ENCODE data around the gene COL4A5. TPM values are rescaled to one million over a fixed set of nuclear protein-coding genes. Genes with fewer than 3 reads are reported as not detected.
A peak's percentile ranks its signal among the peaks of the same experiment; 100 is the strongest.
"Not testable (repeated sequence)": the region's sequence is repeated elsewhere in the genome, so short reads cannot be mapped to it uniquely, and the experiment has no call there.

Gene COL4A5
- 43.1 TPM for polyA plus RNA-seq
- long read RNA-seq, donor 1, partial matches to known transcripts: 0 of 1 reads
- long read RNA-seq, donor 1, other reads (novel, unspliced or antisense): 0 of 1 reads
- long read RNA-seq, donor 2, transcript COL4A5-212 (1 exons, 3,915 nt): major isoform, 5 of 16 reads
- long read RNA-seq, donor 2, partial matches to known transcripts: 9 of 16 reads
- long read RNA-seq, donor 2, other reads (novel, unspliced or antisense): 0 of 16 reads
- long read RNA-seq, donor 3, transcript COL4A5-212 (1 exons, 3,915 nt): major isoform, 6 of 6 reads
- long read RNA-seq, donor 3, partial matches to known transcripts: 0 of 6 reads
- long read RNA-seq, donor 3, other reads (novel, unspliced or antisense): 0 of 6 reads
- long read RNA-seq, donor 4: 0 reads
- long read RNA-seq, donor 5, partial matches to known transcripts: 0 of 2 reads
- long read RNA-seq, donor 5, other reads (novel, unspliced or antisense): 0 of 2 reads
- long read RNA-seq, donor 6, transcript COL4A5-212 (1 exons, 3,915 nt): major isoform, 15 of 15 reads
- long read RNA-seq, donor 6, partial matches to known transcripts: 0 of 15 reads
- long read RNA-seq, donor 6, other reads (novel, unspliced or antisense): 0 of 15 reads
- long read RNA-seq, donor 7, partial matches to known transcripts: 0 of 5 reads
- long read RNA-seq, donor 7, other reads (novel, unspliced or antisense): 0 of 5 reads
- long read RNA-seq, donor 8, full-length matches to known transcripts: 12 of 18 reads
- long read RNA-seq, donor 8, partial matches to known transcripts: 6 of 18 reads
- long read RNA-seq, donor 8, other reads (novel, unspliced or antisense): 0 of 18 reads
- long read RNA-seq, donor 9, transcript COL4A5-212 (1 exons, 3,915 nt): major isoform, 8 of 14 reads
- long read RNA-seq, donor 9, partial matches to known transcripts: 6 of 14 reads
- long read RNA-seq, donor 9, other reads (novel, unspliced or antisense): 0 of 14 reads
- long read RNA-seq, donor 10, transcript COL4A5-212 (1 exons, 3,915 nt): major isoform, 8 of 10 reads
- long read RNA-seq, donor 10, partial matches to known transcripts: 0 of 10 reads
- long read RNA-seq, donor 10, other reads (novel, unspliced or antisense): 0 of 10 reads
- long read RNA-seq, donor 11, partial matches to known transcripts: 0 of 3 reads
- long read RNA-seq, donor 11, other reads (novel, unspliced or antisense): 0 of 3 reads

GRCh38 chrX:108439426-108439942, at the start of gene COL4A5:
COL4A5 (plus strand) TSS chrX:108439838; CDS start chrX:108440126, 288 bp downstream.
- peak; percentile 24 to 77 for DNase-seq
- WGBS (ENCODE audit: insufficient coverage, low lambda C conversion rate): no CpG with 5 or more reads among the region's 13 CpGs
- H3K27me3 ChIP-seq (ENCODE audit: control insufficient read depth, insufficient read depth, low read length): peaks cover 5% of the 10 kb centered on the region
- peak within 1 kb of the TSS; percentile 30 for H3K27ac ChIP-seq (ENCODE audit: low read length)
- no peaks in the 10 kb centered on the region for H3K4me1 ChIP-seq (ENCODE audit: control insufficient read depth, insufficient read depth, low read length)
- no peaks in the 10 kb centered on the region for H3K9me3 ChIP-seq (ENCODE audit: control insufficient read depth, low read depth, low read length)
- H3K4me3 ChIP-seq (ENCODE audit: low read length): peak within 1 kb of the TSS; percentile 60
- no peaks in the 10 kb centered on the region for H3K36me3 ChIP-seq (ENCODE audit: control insufficient read depth, insufficient read depth, low read length)

- not testable (repeated sequence) for H3K4me1 ChIP-seq (ENCODE audit: control insufficient read depth, insufficient read depth, low read length); H3K36me3 ChIP-seq (ENCODE audit: control insufficient read depth, insufficient read depth, low read length); H3K27me3 ChIP-seq (ENCODE audit: control insufficient read depth, insufficient read depth, low read length); DNase-seq; H3K4me3 ChIP-seq (ENCODE audit: low read length); H3K27ac ChIP-seq (ENCODE audit: low read length); H3K9me3 ChIP-seq (ENCODE audit: control insufficient read depth, low read depth, low read length)
- no CpG with 5 or more reads among the region's 9 CpGs for WGBS (ENCODE audit: insufficient coverage, low lambda C conversion rate)
Measured at GRCh38 chrX:108390976-108391717, 48.5 kb upstream of the COL4A5 start.

DNA sequence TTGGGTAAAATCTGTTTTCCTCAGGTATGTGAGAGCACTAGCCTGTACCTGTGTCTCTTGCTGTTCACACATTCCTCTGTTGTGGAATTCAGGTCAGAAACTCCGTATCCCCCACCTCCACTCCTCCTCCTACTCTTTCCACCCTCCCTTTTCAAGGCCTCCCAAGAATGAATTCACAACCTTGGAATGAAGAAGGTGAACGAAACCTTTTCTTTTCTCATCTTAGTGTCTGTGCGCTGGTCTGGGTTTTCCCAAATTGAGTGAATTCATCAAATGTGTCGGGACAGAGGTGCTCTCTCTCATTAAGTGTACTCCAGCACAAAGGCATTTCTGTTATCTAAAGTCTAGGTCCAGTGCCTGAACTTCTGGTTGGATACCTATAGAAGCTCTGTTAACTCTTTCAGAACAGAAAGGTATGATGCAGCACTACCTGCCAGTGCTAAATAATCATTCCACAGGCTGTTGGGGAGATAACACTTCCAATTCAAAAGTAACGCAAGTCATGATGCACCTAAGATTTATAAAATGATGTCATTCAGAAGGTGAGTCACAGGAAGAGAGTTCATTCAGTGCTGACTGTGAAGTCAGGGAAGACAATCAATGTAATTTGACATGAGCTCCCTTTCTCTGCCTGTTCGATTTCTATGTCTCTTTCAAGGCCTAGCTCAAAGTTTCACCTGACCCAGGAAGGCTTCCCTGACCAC, 43.3 kb upstream of the COL4A5 start:
- no CpG with 5 or more reads among the region's 6 CpGs for WGBS (ENCODE audit: insufficient coverage, low lambda C conversion rate)
- no peak overlapping the region for H3K27ac ChIP-seq (ENCODE audit: low read length)

DNA sequence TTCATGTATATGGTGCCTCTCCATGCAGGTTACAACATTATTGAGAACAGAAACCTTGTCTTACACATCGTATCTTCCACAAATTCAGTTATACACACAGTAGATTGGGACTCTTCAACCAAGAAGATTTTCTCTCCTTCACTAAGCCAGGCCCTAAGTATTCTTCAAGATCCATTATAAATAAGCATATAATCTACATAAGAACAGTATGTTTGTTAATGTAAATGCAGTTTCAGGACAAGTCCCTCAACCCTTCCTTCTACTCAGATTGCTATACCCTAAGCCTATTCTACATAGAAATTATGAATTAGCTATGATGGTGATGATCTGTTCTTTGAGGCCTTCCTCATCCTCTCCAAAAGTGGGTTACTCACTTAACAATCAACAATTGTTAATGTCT, 42.7 kb upstream of the COL4A5 start:
- no peak for DNase-seq
- no peaks in the 10 kb centered on the region for H3K36me3 ChIP-seq (ENCODE audit: control insufficient read depth, insufficient read depth, low read length)
- no peaks in the 10 kb centered on the region for H3K27me3 ChIP-seq (ENCODE audit: control insufficient read depth, insufficient read depth, low read length)
- WGBS (ENCODE audit: insufficient coverage, low lambda C conversion rate): 100% methylated on average over 1 of the region's 1 CpG
- H3K4me1 ChIP-seq (ENCODE audit: control insufficient read depth, insufficient read depth, low read length): no peaks in the 10 kb centered on the region
- H3K9me3 ChIP-seq (ENCODE audit: control insufficient read depth, low read depth, low read length): no peaks in the 10 kb centered on the region
- H3K4me3 ChIP-seq (ENCODE audit: low read length): no peak overlapping the region
- no peak overlapping the region for H3K27ac ChIP-seq (ENCODE audit: low read length)

More for the DNA sequence above, 43.3 kb upstream of the COL4A5 start:
- Histone ChIP-seq H3K4me3 (ENCODE audit: low read length) (no peak overlapping the region), H3K27me3 (ENCODE audit: control insufficient read depth, insufficient read depth, low read length) (no peaks in the 10 kb centered on the region), H3K4me1 (ENCODE audit: control insufficient read depth, insufficient read depth, low read length) (no peaks in the 10 kb centered on the region), H3K9me3 (ENCODE audit: control insufficient read depth, low read depth, low read length) (no peaks in the 10 kb centered on the region), H3K36me3 (ENCODE audit: control insufficient read depth, insufficient read depth, low read length) (no peaks in the 10 kb centered on the region)
- DNase-seq: no peak

GRCh38 chrX:108397627-108398391, 41.8 kb upstream of the COL4A5 start:
- DNase-seq: no peak
- Histone ChIP-seq H3K4me1 (ENCODE audit: control insufficient read depth, insufficient read depth, low read length) (no peaks in the 10 kb centered on the region), H3K9me3 (ENCODE audit: control insufficient read depth, low read depth, low read length) (no peaks in the 10 kb centered on the region), H3K4me3 (ENCODE audit: low read length) (no peak overlapping the region), H3K36me3 (ENCODE audit: control insufficient read depth, insufficient read depth, low read length) (no peaks in the 10 kb centered on the region), H3K27ac (ENCODE audit: low read length) (no peak overlapping the region), H3K27me3 (ENCODE audit: control insufficient read depth, insufficient read depth, low read length) (no peaks in the 10 kb centered on the region)
- WGBS (ENCODE audit: insufficient coverage, low lambda C conversion rate): no CpG with 5 or more reads among the region's 6 CpGs

DNA sequence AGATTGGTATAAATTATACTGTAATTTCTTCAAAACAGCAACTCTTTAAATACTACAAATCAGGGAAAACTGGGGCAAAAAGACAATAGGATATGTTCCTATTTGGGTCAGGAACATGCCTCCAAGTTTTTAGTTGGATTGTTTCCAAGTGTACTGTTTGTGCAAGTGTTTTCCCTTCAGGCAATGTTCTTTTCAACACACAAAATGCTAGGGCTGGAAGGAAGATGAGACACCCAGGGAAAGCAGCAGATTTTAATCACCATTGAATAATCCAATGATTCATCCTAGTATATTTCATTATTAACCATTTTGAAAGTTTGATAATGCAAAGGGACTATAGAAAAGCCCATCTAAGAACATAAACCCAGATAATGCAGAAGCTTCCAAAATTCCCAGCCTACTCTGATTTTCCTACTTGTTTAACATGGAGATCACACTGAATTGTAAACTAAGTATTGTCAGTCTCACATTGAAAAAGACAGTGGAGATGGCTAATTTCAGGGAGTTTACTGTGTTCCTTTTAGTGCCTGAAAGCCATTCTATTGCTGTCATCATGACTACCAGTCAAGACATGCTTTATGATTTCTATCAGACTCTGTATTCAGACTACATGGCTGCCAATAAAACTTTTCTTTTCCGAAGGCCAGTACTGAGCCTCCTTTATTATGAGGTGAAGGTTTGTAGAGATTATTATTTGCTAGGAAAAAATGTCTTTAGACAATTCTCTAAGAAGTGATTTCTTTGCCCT, 40.0 kb upstream of the COL4A5 start:
- Histone ChIP-seq H3K27me3 (ENCODE audit: control insufficient read depth, insufficient read depth, low read length) (no peaks in the 10 kb centered on the region), H3K9me3 (ENCODE audit: control insufficient read depth, low read depth, low read length) (no peaks in the 10 kb centered on the region), H3K4me1 (ENCODE audit: control insufficient read depth, insufficient read depth, low read length) (no peaks in the 10 kb centered on the region), H3K4me3 (ENCODE audit: low read length) (no peak overlapping the region), H3K27ac (ENCODE audit: low read length) (no peak overlapping the region), H3K36me3 (ENCODE audit: control insufficient read depth, insufficient read depth, low read length) (no peaks in the 10 kb centered on the region)
- DNase-seq: no peak
- WGBS (ENCODE audit: insufficient coverage, low lambda C conversion rate): no CpG with 5 or more reads among the region's 1 CpG

GRCh38 chrX:108412783-108413182, 26.9 kb upstream of the COL4A5 start:
- Histone ChIP-seq H3K27ac (ENCODE audit: low read length) (no peak overlapping the region), H3K27me3 (ENCODE audit: control insufficient read depth, insufficient read depth, low read length) (no peaks in the 10 kb centered on the region), H3K36me3 (ENCODE audit: control insufficient read depth, insufficient read depth, low read length) (no peaks in the 10 kb centered on the region), H3K9me3 (ENCODE audit: control insufficient read depth, low read depth, low read length) (no peaks in the 10 kb centered on the region), H3K4me3 (ENCODE audit: low read length) (no peak overlapping the region), H3K4me1 (ENCODE audit: control insufficient read depth, insufficient read depth, low read length) (no peaks in the 10 kb centered on the region)
- DNase-seq: no peak

DNA sequence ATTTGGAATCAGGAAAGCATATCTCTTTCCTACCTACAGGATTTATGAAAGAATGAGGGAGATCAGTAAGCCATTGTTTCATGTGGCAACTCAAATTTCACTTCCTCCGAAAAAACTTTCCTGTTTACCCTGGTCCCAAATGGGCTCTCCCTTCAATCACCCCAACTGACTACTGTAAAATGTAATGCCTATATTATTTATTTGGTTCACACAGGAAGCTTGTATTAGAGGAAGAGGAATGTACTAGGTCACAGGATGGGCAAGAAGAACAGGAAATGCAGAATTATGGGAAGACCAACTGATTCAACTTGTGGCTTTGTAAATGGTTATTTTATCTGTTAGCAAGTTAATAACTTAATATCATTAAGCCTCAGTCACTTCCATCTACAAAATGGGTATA, 24.5 kb upstream of the COL4A5 start:
- H3K36me3 ChIP-seq (ENCODE audit: control insufficient read depth, insufficient read depth, low read length): no peaks in the 10 kb centered on the region
- no peak overlapping the region for H3K27ac ChIP-seq (ENCODE audit: low read length)
- no peaks in the 10 kb centered on the region for H3K27me3 ChIP-seq (ENCODE audit: control insufficient read depth, insufficient read depth, low read length)
- no CpG with 5 or more reads among the region's 1 CpG for WGBS (ENCODE audit: insufficient coverage, low lambda C conversion rate)
- no peaks in the 10 kb centered on the region for H3K4me1 ChIP-seq (ENCODE audit: control insufficient read depth, insufficient read depth, low read length)
- DNase-seq: no peak
- H3K9me3 ChIP-seq (ENCODE audit: control insufficient read depth, low read depth, low read length): no peaks in the 10 kb centered on the region
- no peak overlapping the region for H3K4me3 ChIP-seq (ENCODE audit: low read length)
